Tibial artery (tissue), 4 donors: ENCODE results near the gene TMEM132D.

Experiments used
- DNase-seq, 2 donors: peaks; one replicate each; pipeline ENCODE4 v3.0.0-alpha.2; 2019
- H3K27ac ChIP-seq, 2 donors: fragments of 200-600 bp; sonication (generic) in 1 of 2; 1 replicate in 1 of 2; 2 replicates in 1 of 2; pipeline ENCODE4 v1.5.1; 2018 to 2019; ENCODE audit warnings: mild to moderate bottlenecking in 1 of 2
- H3K27me3 ChIP-seq, 2 donors: fragments of 200-600 bp; sonication (generic) in 1 of 2; one replicate each; pipeline versions ENCODE4 v1.5.1 to v1.6.0; 2016 to 2019
- H3K36me3 ChIP-seq, 3 donors: fragments of 200-600 bp; sonication (generic) in 2 of 3; one replicate each; pipeline ENCODE4 v1.5.1; 2016 to 2019; ENCODE audit warnings: mild to moderate bottlenecking in 2 of 3
- H3K4me1 ChIP-seq, 4 donors: fragments of 200-600 bp; sonication (generic) in 2 of 4; 1 replicate in 3 of 4; 2 replicates in 1 of 4; pipeline ENCODE4 v1.5.1; 2016 to 2019
- H3K4me3 ChIP-seq, 2 donors: fragments of 200-600 bp; sonication (generic) in 1 of 2; 1 replicate in 1 of 2; 2 replicates in 1 of 2; pipeline ENCODE4 v1.5.1; 2018 to 2019; ENCODE audit warnings: mild to moderate bottlenecking in 2 of 2
- H3K9me3 ChIP-seq, 3 donors: fragments of 200-600 bp; sonication (generic) in 1 of 3; one replicate each; pipeline ENCODE4 v1.5.1; 2016 to 2019
- intact Hi-C: fragments of 100-400 bp; cut with DNase I; formaldehyde crosslinking; loops from one replicate; pipeline ENCODE4 v1.15.0; 2023; ENCODE audit warnings: low total_unique reads
- TF ChIP-seq, protein P1 (sequence below), 2 experiments: fragments of 200-600 bp in 1 of 2; fragments of 450-650 bp in 1 of 2; IDR thresholded peaks; one replicate each; pipeline ENCODE4 v1.5.1; 2017 to 2019; ENCODE audit warnings: antibody characterized with exemption in 2 of 2, mild to moderate bottlenecking in 1 of 2, moderate library complexity in 1 of 2

The TMEM132D gene

DNA sequence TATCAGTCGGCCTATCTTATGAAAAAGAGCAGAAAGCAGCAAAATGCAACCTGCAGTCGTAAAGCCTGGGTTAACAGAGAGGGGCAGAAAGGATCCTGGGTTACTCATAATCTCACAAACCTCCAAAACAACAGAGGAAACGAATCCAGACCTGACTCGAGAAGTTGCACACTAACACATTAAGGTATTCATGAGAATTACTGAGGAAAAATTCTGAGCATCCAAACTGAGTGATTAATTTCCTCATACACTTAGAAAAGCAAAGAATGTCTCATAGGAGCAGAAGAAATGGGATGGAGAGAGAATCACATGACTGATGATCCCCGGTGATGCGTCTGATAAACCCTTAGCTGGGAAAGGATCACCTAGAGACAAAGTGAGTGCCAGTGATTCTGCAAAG lies 272.5 kb downstream of the TMEM132D start:
- no peaks in the 10 kb centered on the region for H3K27me3 ChIP-seq
- no peaks in the 10 kb centered on the region for H3K36me3 ChIP-seq
- intact Hi-C loops = no loop called here
- H3K9me3 ChIP-seq = no peaks in the 10 kb centered on the region
- no peak overlapping the region for H3K4me3 ChIP-seq
- no peak for DNase-seq
- H3K27ac ChIP-seq = no peak overlapping the region
- H3K4me1 ChIP-seq = no peaks in the 10 kb centered on the region
- TF ChIP-seq, protein P1, sequence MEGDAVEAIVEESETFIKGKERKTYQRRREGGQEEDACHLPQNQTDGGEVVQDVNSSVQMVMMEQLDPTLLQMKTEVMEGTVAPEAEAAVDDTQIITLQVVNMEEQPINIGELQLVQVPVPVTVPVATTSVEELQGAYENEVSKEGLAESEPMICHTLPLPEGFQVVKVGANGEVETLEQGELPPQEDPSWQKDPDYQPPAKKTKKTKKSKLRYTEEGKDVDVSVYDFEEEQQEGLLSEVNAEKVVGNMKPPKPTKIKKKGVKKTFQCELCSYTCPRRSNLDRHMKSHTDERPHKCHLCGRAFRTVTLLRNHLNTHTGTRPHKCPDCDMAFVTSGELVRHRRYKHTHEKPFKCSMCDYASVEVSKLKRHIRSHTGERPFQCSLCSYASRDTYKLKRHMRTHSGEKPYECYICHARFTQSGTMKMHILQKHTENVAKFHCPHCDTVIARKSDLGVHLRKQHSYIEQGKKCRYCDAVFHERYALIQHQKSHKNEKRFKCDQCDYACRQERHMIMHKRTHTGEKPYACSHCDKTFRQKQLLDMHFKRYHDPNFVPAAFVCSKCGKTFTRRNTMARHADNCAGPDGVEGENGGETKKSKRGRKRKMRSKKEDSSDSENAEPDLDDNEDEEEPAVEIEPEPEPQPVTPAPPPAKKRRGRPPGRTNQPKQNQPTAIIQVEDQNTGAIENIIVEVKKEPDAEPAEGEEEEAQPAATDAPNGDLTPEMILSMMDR (IDR thresholded peaks at IDR 0.05) = no peak

- DNase-seq = no peak
- TF ChIP-seq, protein P1 (IDR thresholded peaks at IDR 0.05) = no peak
- H3K9me3 ChIP-seq = no peaks in the 10 kb centered on the region
- intact Hi-C loops = no loop called here
- H3K36me3 ChIP-seq = no peaks in the 10 kb centered on the region
- no peak overlapping the region for H3K27ac ChIP-seq
- H3K4me3 ChIP-seq = no peak overlapping the region
- H3K27me3 ChIP-seq = no peaks in the 10 kb centered on the region
- H3K4me1 ChIP-seq = no peaks in the 10 kb centered on the region
Measured at GRCh38 chr12:129629901-129630300, 273.9 kb downstream of the TMEM132D start.

- TF ChIP-seq, protein P1 (IDR thresholded peaks at IDR 0.05) = no peak
- H3K4me3 ChIP-seq = no peak overlapping the region
- DNase-seq = no peak
- intact Hi-C loops = no loop called here
- no peaks in the 10 kb centered on the region for H3K9me3 ChIP-seq
- H3K27me3 ChIP-seq = no peaks in the 10 kb centered on the region
- H3K36me3 ChIP-seq = no peaks in the 10 kb centered on the region
- no peak overlapping the region for H3K27ac ChIP-seq
- H3K4me1 ChIP-seq = no peaks in the 10 kb centered on the region
Measured at GRCh38 chr12:129622566-129622965, 281.3 kb downstream of the TMEM132D start.

- Histone ChIP-seq H3K9me3 (peaks cover 0 to 14% (median 0%) of the 10 kb centered on the region in 3 donors), H3K4me1 (no peaks in the 10 kb centered on the region), H3K27ac (no peak overlapping the region), H3K4me3 (no peak overlapping the region), H3K27me3 (no peaks in the 10 kb centered on the region), H3K36me3 (no peaks in the 10 kb centered on the region)
- intact Hi-C loops = no loop called here
- TF ChIP-seq, protein P1 (IDR thresholded peaks at IDR 0.05) = no peak
- no peak for DNase-seq
Measured at GRCh38 chr12:129619271-129619670, 284.6 kb downstream of the TMEM132D start.

DNA sequence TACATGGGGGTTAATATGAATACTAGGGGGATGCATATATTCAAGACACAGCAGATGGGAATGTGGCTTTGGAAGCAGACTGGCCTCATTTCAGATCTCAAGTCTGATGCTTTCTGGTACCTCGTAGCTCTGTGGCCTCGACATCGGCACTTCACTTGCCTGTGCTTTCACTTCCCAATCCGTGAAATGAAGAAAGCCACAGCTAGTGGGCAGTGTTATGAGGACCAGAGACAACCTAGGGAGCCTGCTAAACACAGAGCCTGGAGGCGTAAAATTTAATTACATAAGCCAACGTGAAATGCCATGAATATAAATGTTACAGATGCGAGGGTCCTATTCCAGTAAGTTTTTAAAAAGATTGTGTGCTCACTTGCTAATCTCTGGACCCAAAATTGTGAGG lies 286.0 kb downstream of the TMEM132D start:
- TF ChIP-seq, protein P1 (IDR thresholded peaks at IDR 0.05) = no peak
- intact Hi-C loops = no loop called here
- H3K27me3 ChIP-seq = no peaks in the 10 kb centered on the region
- no peak overlapping the region for H3K4me3 ChIP-seq
- peaks cover 0 to 23% (median 0%) of the 10 kb centered on the region in 3 donors for H3K9me3 ChIP-seq
- no peak for DNase-seq
- no peaks in the 10 kb centered on the region for H3K36me3 ChIP-seq
- no peak overlapping the region for H3K27ac ChIP-seq
- H3K4me1 ChIP-seq = no peaks in the 10 kb centered on the region

GRCh38 chr12:129615001-129615400 lies 288.8 kb downstream of the TMEM132D start:
- Histone ChIP-seq H3K27me3 (no peaks in the 10 kb centered on the region), H3K4me1 (no peaks in the 10 kb centered on the region), H3K9me3 (peaks cover 0 to 23% (median 0%) of the 10 kb centered on the region in 3 donors), H3K27ac (no peak overlapping the region), H3K4me3 (no peak overlapping the region), H3K36me3 (no peaks in the 10 kb centered on the region)
- intact Hi-C loops = no loop called here
- DNase-seq = no peak
- TF ChIP-seq, protein P1 (IDR thresholded peaks at IDR 0.05) = no peak
